HUES6 (cell line): Measurements from ENCODE around the gene YTHDF1.

Experiments
- H3K27ac ChIP-seq: 2 replicates; pipeline ENCODE4 v1.7.0; 2013; ENCODE audit warnings: low read depth, mild to moderate bottlenecking, low read length, inconsistent platforms
- H3K27me3 ChIP-seq: 2 replicates; pipeline ENCODE4 v1.6.1; 2013; ENCODE audit warnings: low read length; ENCODE audit not compliant: control insufficient read depth, insufficient read depth
- H3K36me3 ChIP-seq: 2 replicates; pipeline ENCODE4 v1.6.1; 2013; ENCODE audit warnings: low read length; ENCODE audit not compliant: control insufficient read depth, insufficient read depth
- H3K4me1 ChIP-seq: 2 replicates; pipeline ENCODE4 v1.6.1; 2013; ENCODE audit warnings: low read length; ENCODE audit not compliant: control insufficient read depth, insufficient read depth
- H3K4me3 ChIP-seq: 2 replicates; pipeline ENCODE4 v1.5.1; 2013; ENCODE audit warnings: low read depth, low read length
- H3K9ac ChIP-seq: one replicate; pipeline ENCODE4 v1.6.1; 2013; ENCODE audit warnings: mild to moderate bottlenecking, low read length
- H3K9me3 ChIP-seq: 2 replicates; pipeline ENCODE4 v1.6.1; 2013; ENCODE audit warnings: low read depth, low read length; ENCODE audit not compliant: control insufficient read depth, insufficient read depth

YTHDF1 gene

GRCh38 chr20:63236116-63236837 lies 20.3 kb upstream of the YTHDF1 start:
- Histone ChIP-seq H3K27me3 (no peaks in the 10 kb centered on the region), H3K9ac (no peak overlapping the region), H3K4me3 (no peak overlapping the region), H3K27ac (no peak overlapping the region), H3K4me1 (peaks cover 36% of the 10 kb centered on the region), H3K9me3 (no peaks in the 10 kb centered on the region), H3K36me3 (no peaks in the 10 kb centered on the region)

GRCh38 chr20:63235399-63235983 lies 19.6 kb upstream of the YTHDF1 start, which contains the start of gene BIRC7:
Gene BIRC7 (plus strand): TSS chr20:63235905. CDS start chr20:63236097, 192 bp downstream.
- H3K27ac ChIP-seq, result no peak within 1 kb of the TSS
- no peaks in the 10 kb centered on the region for H3K27me3 ChIP-seq
- no peaks in the 10 kb centered on the region for H3K9me3 ChIP-seq
- H3K9ac ChIP-seq, result no peak within 1 kb of the TSS
- H3K4me3 ChIP-seq, result 0 out of 2 replicates have a peak within 1 kb of the TSS, but pooled peaks have one; percentile 20
- no peaks in the 10 kb centered on the region for H3K36me3 ChIP-seq
- H3K4me1 ChIP-seq, result peaks cover 43% of the 10 kb centered on the region

GRCh38 chr20:63234693-63235398 lies 18.9 kb upstream of the YTHDF1 start:
- Histone ChIP-seq H3K36me3 (no peaks in the 10 kb centered on the region), H3K4me3 (0 out of 2 replicates have a peak overlapping the region, but pooled peaks have one; percentile 20), H3K9me3 (no peaks in the 10 kb centered on the region), H3K9ac (no peak overlapping the region), H3K27me3 (no peaks in the 10 kb centered on the region), H3K27ac (no peak overlapping the region), H3K4me1 (peaks cover 49% of the 10 kb centered on the region)

- Histone ChIP-seq H3K36me3 (no peaks in the 10 kb centered on the region), H3K27me3 (no peaks in the 10 kb centered on the region), H3K4me3 (no peak overlapping the region), H3K9me3 (no peaks in the 10 kb centered on the region), H3K9ac (no peak overlapping the region), H3K4me1 (peaks cover 57% of the 10 kb centered on the region), H3K27ac (no peak overlapping the region)
These were observed 18.0 kb upstream of the YTHDF1 start for GRCh38 chr20:63233924-63234323.

GRCh38 chr20:63233061-63233344 lies 17.1 kb upstream of the YTHDF1 start:
- Histone ChIP-seq H3K27ac (no peak overlapping the region), H3K36me3 (no peaks in the 10 kb centered on the region), H3K27me3 (no peaks in the 10 kb centered on the region), H3K4me3 (no peak overlapping the region), H3K4me1 (peaks cover 64% of the 10 kb centered on the region), H3K9me3 (no peaks in the 10 kb centered on the region), H3K9ac (no peak overlapping the region)

- peaks cover 64% of the 10 kb centered on the region for H3K4me1 ChIP-seq
These were observed 16.5 kb upstream of the YTHDF1 start for GRCh38 chr20:63232235-63233060.

GRCh38 chr20:63230800-63231268 lies 14.9 kb upstream of the YTHDF1 start:
- H3K36me3 ChIP-seq, result no peaks in the 10 kb centered on the region
- H3K4me3 ChIP-seq, result no peak overlapping the region
- H3K9me3 ChIP-seq, result no peaks in the 10 kb centered on the region
- H3K4me1 ChIP-seq, result peaks cover 65% of the 10 kb centered on the region
- H3K27me3 ChIP-seq, result no peaks in the 10 kb centered on the region
- no peak overlapping the region for H3K27ac ChIP-seq
- H3K9ac ChIP-seq, result no peak overlapping the region

More at GRCh38 chr20:63232235-63233060, 16.5 kb upstream of the YTHDF1 start:
- Histone ChIP-seq H3K9me3 (no peaks in the 10 kb centered on the region), H3K27me3 (no peaks in the 10 kb centered on the region), H3K9ac (peak overlapping the region; percentile 11), H3K4me3 (no peak overlapping the region), H3K36me3 (no peaks in the 10 kb centered on the region), H3K27ac (no peak overlapping the region; the same call in 1 of the 2 replicates)

GRCh38 chr20:63228806-63229205 lies 12.9 kb upstream of the YTHDF1 start:
- Histone ChIP-seq H3K4me3 (no peak overlapping the region), H3K27me3 (no peaks in the 10 kb centered on the region), H3K4me1 (peaks cover 61% of the 10 kb centered on the region), H3K9me3 (no peaks in the 10 kb centered on the region), H3K27ac (no peak overlapping the region), H3K9ac (no peak overlapping the region), H3K36me3 (no peaks in the 10 kb centered on the region)

- H3K4me3 ChIP-seq, result no peak overlapping the region
- no peaks in the 10 kb centered on the region for H3K9me3 ChIP-seq
- no peak overlapping the region for H3K27ac ChIP-seq
- peaks cover 48% of the 10 kb centered on the region for H3K4me1 ChIP-seq
- no peaks in the 10 kb centered on the region for H3K36me3 ChIP-seq
- H3K27me3 ChIP-seq, result no peaks in the 10 kb centered on the region
- no peak overlapping the region for H3K9ac ChIP-seq
These were observed 11.3 kb upstream of the YTHDF1 start for GRCh38 chr20:63227260-63227659.

- Histone ChIP-seq H3K27me3 (peaks cover 5% of the 10 kb centered on the region; the same call in 1 of the 2 replicates), H3K4me3 (no peak overlapping the region), H3K27ac (no peak overlapping the region), H3K9ac (no peak overlapping the region), H3K4me1 (peaks cover 42% of the 10 kb centered on the region), H3K36me3 (no peaks in the 10 kb centered on the region), H3K9me3 (no peaks in the 10 kb centered on the region)
These were observed 10.4 kb upstream of the YTHDF1 start for GRCh38 chr20:63226042-63226943.
